Peyer's patch (tissue), 4 donors: ENCODE measurements around the gene BMP3.
"Not testable (repeated sequence)": the region's sequence is repeated elsewhere in the genome, so short reads cannot be mapped to it uniquely, and the experiment has no call there.

Source experiments
- CTCF ChIP-seq, 6 experiments: fragments of 450-650 bp in 4 of 6; fragments of 200-600 bp in 2 of 6; sonication (generic) in 1 of 6; IDR thresholded peaks; one replicate each; pipeline ENCODE4 v1.5.1; 2017 to 2019; ENCODE audit warnings: antibody characterized with exemption in 6 of 6, mild to moderate bottlenecking in 3 of 6, moderate library complexity in 1 of 6
- POLR2A ChIP-seq, 2 donors: fragments of 450-650 bp; IDR thresholded peaks; one replicate each; pipeline ENCODE4 v1.5.1; 2017; ENCODE audit warnings: antibody characterized with exemption in 2 of 2, mild to moderate bottlenecking in 2 of 2, moderate library complexity in 2 of 2

DNA sequence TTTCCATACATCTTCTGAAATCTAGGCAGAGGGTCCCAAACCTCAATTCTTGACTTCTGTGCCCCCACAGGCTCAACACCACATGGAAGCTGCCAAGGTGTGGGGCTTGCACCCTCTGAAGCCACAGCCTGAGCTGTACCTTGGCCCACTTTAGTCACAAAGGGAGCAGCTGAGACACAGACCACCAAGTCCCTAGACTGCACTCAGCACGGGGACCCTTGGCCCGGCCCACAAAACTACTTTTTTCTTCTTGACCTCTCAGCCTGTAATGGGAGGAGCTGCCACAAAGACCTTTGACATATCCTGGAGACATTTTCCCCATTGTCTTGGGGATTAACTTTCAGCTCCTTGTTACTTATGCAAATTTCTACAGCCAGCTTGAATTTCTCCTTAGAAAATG is 13.9 kb upstream of the BMP3 start:
- not testable (repeated sequence) for TF ChIP-seq CTCF, POLR2A (IDR thresholded peaks at IDR 0.05)
